GM18508 (cell line): ENCODE results near the gene CELSR2.

Experiments
- ATAC-seq: cut with Tn5 transposase; IDR thresholded peaks from one replicate; pipeline ENCODE4 v1.9.1; 2021; ENCODE audit warnings: moderate number of reproducible peaks; ENCODE audit not compliant: insufficient read depth, unreplicated experiment

The CELSR2 gene

GRCh38 chr1:109251277-109252166, 2.2 kb downstream of the CELSR2 start:
- ATAC-seq = no peak

DNA sequence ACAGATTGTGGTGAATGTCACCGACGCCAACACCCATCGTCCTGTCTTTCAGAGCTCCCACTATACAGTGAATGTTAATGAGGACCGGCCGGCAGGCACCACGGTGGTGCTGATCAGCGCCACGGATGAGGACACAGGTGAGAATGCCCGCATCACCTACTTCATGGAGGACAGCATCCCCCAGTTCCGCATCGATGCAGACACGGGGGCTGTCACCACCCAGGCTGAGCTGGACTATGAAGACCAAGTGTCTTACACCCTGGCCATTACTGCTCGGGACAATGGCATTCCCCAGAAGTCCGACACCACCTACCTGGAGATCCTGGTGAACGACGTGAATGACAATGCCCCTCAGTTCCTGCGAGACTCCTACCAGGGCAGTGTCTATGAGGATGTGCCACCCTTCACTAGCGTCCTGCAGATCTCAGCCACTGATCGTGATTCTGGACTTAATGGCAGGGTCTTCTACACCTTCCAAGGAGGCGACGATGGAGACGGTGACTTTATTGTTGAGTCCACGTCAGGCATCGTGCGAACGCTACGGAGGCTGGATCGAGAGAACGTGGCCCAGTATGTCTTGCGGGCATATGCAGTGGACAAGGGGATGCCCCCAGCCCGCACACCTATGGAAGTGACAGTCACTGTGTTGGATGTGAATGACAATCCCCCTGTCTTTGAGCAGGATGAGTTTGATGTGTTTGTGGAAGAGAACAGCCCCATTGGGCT, 3.0 kb downstream of the CELSR2 start:
- ATAC-seq = no peak

- no peak for ATAC-seq
Observed at GRCh38 chr1:109252893-109253802, 3.8 kb downstream of the CELSR2 start.

DNA sequence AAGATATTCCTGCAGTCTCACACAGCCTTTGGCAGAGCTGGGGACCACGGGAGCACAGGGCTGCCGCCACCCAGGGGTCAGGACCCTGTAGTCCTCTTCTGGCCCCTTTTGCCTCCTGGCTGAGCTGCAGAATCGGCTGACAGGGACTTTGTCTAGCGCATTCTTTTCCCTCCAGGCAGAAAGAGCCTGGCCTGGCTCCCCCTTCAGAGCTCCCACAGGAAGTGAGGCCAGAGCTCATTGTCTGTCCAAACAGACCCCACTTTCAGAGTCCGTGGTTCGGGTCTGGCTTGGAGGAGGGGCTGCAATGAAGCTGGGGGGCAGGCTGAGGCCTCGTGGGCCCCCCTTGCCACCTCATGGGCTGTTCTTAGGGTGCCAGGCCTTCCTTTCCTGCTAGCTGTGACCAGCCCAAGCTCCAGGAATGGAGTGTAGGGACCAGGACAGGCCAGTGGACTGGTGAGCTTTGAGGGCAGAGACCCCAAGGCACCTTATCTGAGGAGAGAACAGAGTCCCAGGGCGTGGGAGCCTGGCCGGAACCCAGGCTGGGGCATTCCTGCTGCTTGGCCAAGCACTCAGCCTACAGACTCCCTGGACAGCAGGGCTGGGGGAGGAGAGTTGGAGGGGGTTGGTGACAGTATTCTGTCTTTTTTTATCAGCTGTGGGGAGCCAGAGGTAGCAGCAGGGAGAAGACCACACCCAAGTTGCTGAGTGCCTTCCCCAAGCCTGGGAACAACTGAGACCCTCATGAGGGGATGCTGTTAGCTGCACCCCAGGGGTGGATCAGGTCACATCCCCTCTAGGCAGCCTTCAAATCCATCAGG, 4.7 kb downstream of the CELSR2 start:
- ATAC-seq = no peak

- ATAC-seq = no peak
Observed at GRCh38 chr1:109254621-109255096, 5.3 kb downstream of the CELSR2 start.

DNA sequence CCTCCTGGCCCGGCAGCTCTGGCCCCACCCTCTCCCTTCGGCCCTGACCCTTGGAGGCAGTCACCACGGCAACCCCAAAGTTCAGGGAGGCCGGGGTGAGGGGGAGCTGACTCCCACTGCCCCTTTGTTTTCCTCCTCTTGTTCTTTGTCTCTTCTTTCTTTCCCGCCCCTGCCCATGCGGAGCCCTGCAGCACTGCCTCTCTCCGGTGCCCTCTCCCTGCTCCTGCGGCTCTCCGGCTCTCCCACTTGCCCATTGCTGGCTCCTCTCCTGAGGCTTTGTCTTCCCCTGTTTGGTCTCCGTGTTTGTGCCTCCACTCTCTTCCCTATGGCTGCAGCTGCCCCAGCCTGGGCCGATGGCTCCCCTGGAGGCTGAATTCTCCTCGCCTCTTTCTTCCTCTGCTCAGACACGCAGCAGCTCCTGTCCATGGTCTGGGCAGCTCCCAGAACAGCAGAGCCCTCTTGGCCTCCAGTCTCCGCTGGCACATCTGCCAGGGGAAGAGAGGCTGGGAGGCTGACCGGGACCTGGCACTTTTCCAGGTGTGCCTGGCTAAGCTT, 5.8 kb downstream of the CELSR2 start:
- ATAC-seq = no peak

DNA sequence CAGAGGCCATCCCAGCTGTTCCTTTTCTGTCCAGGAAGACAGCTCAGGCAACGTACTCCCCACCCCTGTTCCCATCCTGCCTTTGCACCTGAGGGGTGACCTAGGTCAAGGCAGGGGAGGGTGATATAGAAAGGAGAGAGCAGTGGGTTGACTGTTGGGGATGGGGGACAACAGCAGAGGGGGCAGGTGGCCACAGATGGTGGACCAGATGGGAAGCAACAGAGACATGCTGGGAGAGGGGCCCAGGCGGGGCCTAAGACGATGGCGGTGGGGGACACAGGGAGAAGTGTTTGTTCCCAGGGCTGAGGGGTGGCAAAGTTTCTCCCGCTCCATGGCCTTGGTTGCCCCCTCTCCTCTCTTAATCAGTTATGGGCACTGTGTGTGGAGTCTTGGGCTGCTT, 6.3 kb downstream of the CELSR2 start:
- ATAC-seq = no peak

DNA sequence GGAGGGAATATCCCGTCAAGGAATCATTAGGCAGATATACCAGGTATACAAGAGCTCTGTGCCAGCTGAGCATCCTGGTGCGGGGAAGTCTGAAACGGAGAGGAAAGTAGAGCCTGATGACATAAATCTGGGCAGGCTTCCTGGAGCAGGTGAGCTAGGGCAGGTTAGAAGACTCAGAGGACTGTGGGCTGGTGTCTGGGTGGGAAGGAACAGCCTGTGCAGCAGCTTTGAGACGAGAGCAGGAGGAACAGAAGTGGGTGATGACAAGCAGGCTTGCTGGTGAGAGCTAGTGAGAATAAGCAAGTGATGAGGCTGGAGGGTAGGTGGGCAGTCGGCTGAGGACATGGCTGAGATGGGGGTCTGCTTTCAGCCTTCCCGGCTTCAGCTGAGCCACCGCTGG, 6.7 kb downstream of the CELSR2 start:
- ATAC-seq = no peak

GRCh38 chr1:109256971-109257681, 7.8 kb downstream of the CELSR2 start:
- no peak for ATAC-seq

- ATAC-seq = no peak
Observed at GRCh38 chr1:109257682-109258421, 8.5 kb downstream of the CELSR2 start.

- no peak for ATAC-seq
Observed at GRCh38 chr1:109258481-109259466, 9.4 kb downstream of the CELSR2 start.

DNA sequence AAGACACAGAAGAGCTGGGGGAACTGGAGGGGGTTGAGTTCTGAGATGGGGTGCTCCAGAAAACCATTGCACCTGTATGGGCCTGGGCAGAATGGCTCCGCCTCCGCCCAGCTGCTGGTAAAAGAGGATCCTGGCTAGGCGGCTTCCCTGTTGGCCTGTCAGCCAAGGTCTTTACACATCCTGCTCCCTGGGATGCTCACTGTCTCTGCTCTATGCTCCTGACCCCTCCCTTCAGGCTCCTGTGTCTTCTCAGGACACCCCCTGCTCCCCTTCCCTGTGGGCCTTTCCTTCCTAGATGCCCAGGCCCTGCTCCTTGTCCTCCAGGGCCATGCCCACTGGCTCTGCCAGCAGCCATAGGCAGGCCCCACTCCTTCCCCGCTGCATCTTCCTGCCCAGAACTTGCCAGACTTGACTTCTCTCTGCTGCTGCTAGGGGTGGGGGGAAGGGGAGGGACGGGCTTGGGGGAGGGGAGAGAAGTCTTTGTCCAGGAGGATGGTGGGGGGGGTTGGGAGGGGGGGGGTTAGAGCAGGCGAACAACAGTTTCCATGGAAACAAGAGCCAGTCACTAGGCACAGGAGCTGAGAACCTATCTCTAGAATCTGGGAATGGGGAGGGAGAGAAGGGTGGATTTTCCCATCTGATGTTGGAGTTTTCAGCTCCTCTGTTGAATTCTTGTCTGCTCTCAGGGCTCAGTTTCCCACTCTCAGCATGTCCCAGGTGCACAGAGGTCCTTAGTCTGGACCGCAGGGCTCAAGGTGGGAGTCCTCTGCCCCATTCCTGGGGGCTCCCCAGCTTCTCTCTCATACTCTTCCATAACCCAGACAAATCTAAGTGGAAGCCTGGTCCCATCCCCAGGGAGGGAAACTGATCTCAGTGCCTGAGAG, 10.6 kb downstream of the CELSR2 start:
- ATAC-seq = no peak

GRCh38 chr1:109261006-109261405, 11.7 kb downstream of the CELSR2 start:
- no peak for ATAC-seq

GRCh38 chr1:109261578-109261977, 12.2 kb downstream of the CELSR2 start:
- ATAC-seq = no peak

DNA sequence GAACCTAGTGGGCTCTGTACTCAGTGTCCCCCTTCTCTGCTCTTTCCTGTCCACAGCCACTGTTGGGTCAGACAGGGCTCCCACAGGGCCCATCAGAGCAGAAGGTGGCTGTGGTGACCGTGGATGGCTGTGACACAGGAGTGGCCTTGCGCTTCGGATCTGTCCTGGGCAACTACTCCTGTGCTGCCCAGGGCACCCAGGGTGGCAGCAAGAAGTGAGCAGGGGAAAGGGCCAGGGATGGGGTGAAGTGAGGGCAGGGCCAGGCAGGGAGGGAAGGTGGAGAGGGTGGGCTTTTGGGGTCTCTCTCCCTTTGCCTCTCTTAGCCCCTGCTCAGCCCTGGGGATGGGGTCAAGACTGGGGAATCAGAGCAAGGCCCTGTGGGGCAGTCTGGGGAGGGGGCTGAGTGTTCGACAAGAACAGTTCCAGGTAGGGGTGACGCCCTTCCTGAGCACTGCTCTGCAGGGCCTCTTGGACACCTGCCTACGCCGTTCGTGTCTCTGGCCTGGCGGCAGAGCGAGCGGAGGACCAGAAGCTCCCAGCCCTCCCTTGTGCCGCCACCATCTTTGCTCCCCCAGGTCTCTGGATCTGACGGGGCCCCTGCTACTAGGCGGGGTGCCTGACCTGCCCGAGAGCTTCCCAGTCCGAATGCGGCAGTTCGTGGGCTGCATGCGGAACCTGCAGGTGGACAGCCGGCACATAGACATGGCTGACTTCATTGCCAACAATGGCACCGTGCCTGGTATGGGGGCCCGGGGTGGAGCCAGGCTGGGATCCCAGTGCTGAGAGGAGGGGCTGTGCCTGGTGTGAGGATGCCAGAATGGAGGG, 13.1 kb downstream of the CELSR2 start:
- ATAC-seq = no peak
